NT2/D1 (cell line): ENCODE measurements around the gene SKIDA1.

Experiments used
- SUZ12 ChIP-seq: IDR thresholded peaks from 2 replicates; pipeline ENCODE4 v1.6.1; 2011; ENCODE audit not compliant: insufficient read length, insufficient read depth; ENCODE audit errors: extremely low read depth
- YY1 ChIP-seq: IDR thresholded peaks from 2 replicates; pipeline ENCODE4 v1.6.1; 2011; ENCODE audit not compliant: insufficient read length, insufficient read depth
- ZNF274 ChIP-seq: IDR thresholded peaks from 2 replicates; pipeline ENCODE4 v1.6.1; 2011; ENCODE audit warnings: mild to moderate bottlenecking, low read depth, low read length

GRCh38 chr10:21520509-21520908, 5.0 kb downstream of the SKIDA1 start:
- TF ChIP-seq ZNF274 (no peak), YY1 (no peak), SUZ12 (no peak)
